H9 (cell line): Measurements from ENCODE around the gene PIEZO2. TPM values are rescaled to one million over a fixed set of nuclear protein-coding genes. Genes with fewer than 3 reads are reported as not detected.

Experiments
- DNase-seq: peaks from one replicate; pipeline ENCODE4 v3.0.0-alpha.2; 2017
- H2AFZ ChIP-seq: one replicate; pipeline ENCODE4 v1.6.1; 2013; ENCODE audit warnings: mild to moderate bottlenecking, low read length, control low read depth, moderate library complexity
- H2AK5ac ChIP-seq: 2 replicates; pipeline ENCODE4 v1.6.1; 2013; ENCODE audit warnings: low read length, control low read depth, mixed read lengths; ENCODE audit not compliant: insufficient read length
- H2BK120ac ChIP-seq: one replicate; pipeline ENCODE4 v1.6.1; 2013; ENCODE audit warnings: low read depth, mild to moderate bottlenecking, low read length, control low read depth, inconsistent platforms; ENCODE audit not compliant: poor library complexity, severe bottlenecking
- H2BK12ac ChIP-seq: 2 replicates; pipeline ENCODE4 v1.6.1; 2013; ENCODE audit warnings: low read length, control low read depth, mixed read lengths, low read depth; ENCODE audit not compliant: insufficient read length
- H2BK15ac ChIP-seq: 2 replicates; pipeline ENCODE4 v1.6.1; 2013; ENCODE audit warnings: low read depth, low read length, control low read depth
- H2BK20ac ChIP-seq: one replicate; pipeline ENCODE4 v1.6.1; 2013; ENCODE audit warnings: low read depth, mild to moderate bottlenecking, low read length, control low read depth, inconsistent platforms; ENCODE audit not compliant: poor library complexity, severe bottlenecking
- H2BK5ac ChIP-seq: 2 replicates; pipeline ENCODE4 v1.6.1; 2013; ENCODE audit warnings: low read length, control low read depth, mixed read lengths; ENCODE audit not compliant: insufficient read length
- H3K14ac ChIP-seq: 2 replicates; pipeline ENCODE4 v1.6.1; 2013; ENCODE audit warnings: low read length, control low read depth; ENCODE audit not compliant: insufficient read depth
- H3K18ac ChIP-seq: 2 replicates; pipeline ENCODE4 v1.6.1; 2013; ENCODE audit warnings: low read depth, mild to moderate bottlenecking, mixed read lengths, low read length, control low read depth; ENCODE audit not compliant: insufficient read length
- H3K23ac ChIP-seq: 2 replicates; pipeline ENCODE4 v1.6.1; 2013; ENCODE audit warnings: low read length, control low read depth, mixed read lengths, low read depth; ENCODE audit not compliant: insufficient read length
- H3K23me2 ChIP-seq: 2 replicates; pipeline ENCODE4 v1.6.1; 2013; ENCODE audit warnings: low read depth, mild to moderate bottlenecking, mixed read lengths, low read length, control low read depth; ENCODE audit not compliant: insufficient read length, poor library complexity, severe bottlenecking
- H3K27ac ChIP-seq: 2 replicates; pipeline ENCODE4 v1.5.1; 2013; ENCODE audit warnings: low read length, control low read depth, mixed read lengths, low read depth; ENCODE audit not compliant: insufficient read length
- H3K27me3 ChIP-seq: 2 replicates; pipeline ENCODE4 v1.6.1; 2013; ENCODE audit warnings: low read length, control low read depth, inconsistent platforms; ENCODE audit not compliant: insufficient read depth
- H3K4ac ChIP-seq: 2 replicates; pipeline ENCODE4 v1.6.1; 2013; ENCODE audit warnings: low read depth, mild to moderate bottlenecking, control low read depth, inconsistent platforms, low read length, moderate library complexity
- H3K4me1 ChIP-seq: 2 replicates; pipeline ENCODE4 v1.6.1; 2013; ENCODE audit warnings: low read length, control low read depth, inconsistent platforms; ENCODE audit not compliant: insufficient read depth
- H3K4me2 ChIP-seq: 2 replicates; pipeline ENCODE4 v1.6.1; 2013; ENCODE audit warnings: low read length, control low read depth, mixed read lengths; ENCODE audit not compliant: insufficient read length, insufficient read depth
- H3K56ac ChIP-seq: 2 replicates; pipeline ENCODE4 v1.6.1; 2013; ENCODE audit warnings: low read depth, mild to moderate bottlenecking, mixed read lengths, low read length, control low read depth; ENCODE audit not compliant: insufficient read length
- H3K79me1 ChIP-seq: 2 replicates; pipeline ENCODE4 v1.6.1; 2013; ENCODE audit warnings: low read depth, mild to moderate bottlenecking, moderate library complexity, low read length, control low read depth, inconsistent platforms; ENCODE audit not compliant: insufficient read depth, poor library complexity, severe bottlenecking
- H3K79me2 ChIP-seq: 2 replicates; pipeline ENCODE4 v1.6.1; 2013; ENCODE audit warnings: low read length, control low read depth, inconsistent platforms; ENCODE audit not compliant: insufficient read depth
- H3K9ac ChIP-seq: 2 replicates; pipeline ENCODE4 v1.6.1; 2013; ENCODE audit warnings: low read length, control low read depth, mixed read lengths; ENCODE audit not compliant: insufficient read length; ENCODE audit errors: extremely low read depth
- H3K9me3 ChIP-seq: one replicate; pipeline ENCODE4 v1.6.1; 2013; ENCODE audit warnings: low read depth, low read length, inconsistent platforms; ENCODE audit not compliant: control insufficient read depth
- H3T11ph ChIP-seq: one replicate; pipeline ENCODE4 v1.6.1; 2013; ENCODE audit warnings: mild to moderate bottlenecking, low read length, control low read depth, inconsistent platforms
- H4K20me1 ChIP-seq: one replicate; pipeline ENCODE4 v1.6.1; 2013; ENCODE audit not compliant: control insufficient read depth, insufficient read length, insufficient read depth
- H4K5ac ChIP-seq: 2 replicates; pipeline ENCODE4 v1.6.1; 2013; ENCODE audit warnings: low read depth, mild to moderate bottlenecking, mixed read lengths, low read length, control low read depth; ENCODE audit not compliant: insufficient read length
- H4K8ac ChIP-seq: replicated peaks from 2 replicates; pipeline ENCODE4 v1.6.1; 2013; ENCODE audit warnings: low read length, control low read depth, mixed read lengths, low read depth; ENCODE audit not compliant: insufficient read length
- H4K91ac ChIP-seq: 2 replicates; pipeline ENCODE4 v1.6.1; 2013; ENCODE audit warnings: low read depth, mild to moderate bottlenecking, moderate library complexity, mixed read lengths, low read length, control low read depth; ENCODE audit not compliant: insufficient read length
- H3K27ac Mint-ChIP-seq, 3 experiments: 2 replicates in 2 of 3; 3 replicates in 1 of 3; pipeline ENCODE4 v1.8.0; 2020 to 2021; ENCODE audit warnings: mixed read lengths in 3 of 3, mild to moderate bottlenecking in 1 of 3, moderate library complexity in 1 of 3
- H3K27me3 Mint-ChIP-seq: 2 replicates; pipeline ENCODE4 v1.8.0; 2021; ENCODE audit warnings: low read depth, mild to moderate bottlenecking, moderate library complexity, mixed read lengths
- H3K36me3 Mint-ChIP-seq, 3 experiments: 2 replicates in 2 of 3; 3 replicates in 1 of 3; pipeline ENCODE4 v1.8.0; 2020 to 2021; ENCODE audit warnings: low read depth in 3 of 3, mixed read lengths in 3 of 3; ENCODE audit not compliant: insufficient read depth in 1 of 3
- H3K4me1 Mint-ChIP-seq, 2 experiments: 2 replicates each; pipeline ENCODE4 v1.8.0; 2020; ENCODE audit warnings: mixed read lengths in 2 of 2
- H3K4me3 Mint-ChIP-seq, 2 experiments: 2 replicates in 1 of 2; 3 replicates in 1 of 2; pipeline ENCODE4 v1.8.0; 2020 to 2021; ENCODE audit warnings: mild to moderate bottlenecking in 2 of 2, mixed read lengths in 2 of 2, moderate library complexity in 1 of 2
- H3K9me3 Mint-ChIP-seq, 2 experiments: 2 replicates in 1 of 2; 3 replicates in 1 of 2; pipeline ENCODE4 v1.8.0; 2020; ENCODE audit warnings: mild to moderate bottlenecking in 2 of 2, mixed read lengths in 2 of 2, moderate library complexity in 1 of 2
- CTCF ChIP-seq: fragments of 200-600 bp; sonication (generic); conservative IDR thresholded peaks from 3 replicates; pipeline ENCODE4 v1.8.0; 2021; ENCODE audit warnings: antibody characterized with exemption, mild to moderate bottlenecking
- WGBS: extraction: QIAGEN DNeasy Blood & Tissue Kit; methylation state at CpG from one replicate; pipeline ENCODE4 v1.1.7; 2013; ENCODE audit warnings: missing lambda C conversion rate, low lambda C conversion rate, mixed read lengths; ENCODE audit not compliant: insufficient read length; ENCODE audit errors: extremely low coverage; 5-methylcytosine and 5-hydroxymethylcytosine counted together
- total RNA-seq: library from RNA; stranded (reverse); gene quantifications from 2 replicates; pipeline ENCODE4 v1.2.1, GENCODE V29; 2021

Gene PIEZO2
- total RNA-seq, 1 experiment from 2014 or later, result 3.9 TPM

DNA sequence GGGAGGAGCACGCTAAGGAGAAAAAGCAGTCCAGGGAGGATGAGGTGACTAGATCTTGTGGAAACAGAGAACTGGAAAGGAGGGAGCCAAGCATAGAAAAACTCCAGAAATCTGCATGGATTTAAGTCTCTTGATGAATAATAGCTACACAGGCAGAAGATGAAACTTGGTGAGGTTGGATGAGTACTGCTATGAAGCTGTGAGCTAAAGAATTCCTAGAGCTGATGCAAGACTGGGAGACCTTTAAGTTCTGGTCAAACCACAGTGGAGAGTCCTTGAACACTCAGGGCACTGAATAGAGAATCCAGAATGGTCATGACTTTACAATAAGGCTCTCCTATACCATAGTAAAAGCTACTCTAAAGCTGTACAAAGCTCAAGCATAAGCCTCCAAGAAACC lies 18.4 kb upstream of the PIEZO2 start:
- Mint-ChIP-seq H3K9me3 (no peaks in the 10 kb centered on the region; a peak in 1 of 5 replicates), H3K4me3 (no peak overlapping the region), H3K27ac (no peak overlapping the region), H3K36me3 (peaks cover 0 to 4% (median 0%) of the 10 kb centered on the region in 3 experiments; a peak in 1 of 7 replicates), H3K27me3 (peaks cover 66% of the 10 kb centered on the region), H3K4me1 (peaks cover 11 to 12% of the 10 kb centered on the region in 2 experiments)
- H3K27ac ChIP-seq, result no peak overlapping the region
- H3K23me2 ChIP-seq, result no peaks in the 10 kb centered on the region
- H3T11ph ChIP-seq, result no peak overlapping the region
- H3K23ac ChIP-seq, result no peak overlapping the region
- peaks cover 2% of the 10 kb centered on the region; the same call in 1 of the 2 replicates for H3K4me1 ChIP-seq
- H3K4me2 ChIP-seq, result no peak overlapping the region
- H3K18ac ChIP-seq, result no peak overlapping the region
- H4K20me1 ChIP-seq, result no peaks in the 10 kb centered on the region
- no peak overlapping the region for H3K9ac ChIP-seq
- H2BK15ac ChIP-seq, result no peak overlapping the region
- no peak overlapping the region for H2BK20ac ChIP-seq
- H2AK5ac ChIP-seq, result no peak overlapping the region
- no peak overlapping the region for H2AFZ ChIP-seq
- H3K4ac ChIP-seq, result no peak overlapping the region
- no peak overlapping the region for H4K8ac ChIP-seq
- H4K5ac ChIP-seq, result no peak overlapping the region
- no peak for DNase-seq
- no peaks in the 10 kb centered on the region for H3K79me1 ChIP-seq
- no peak overlapping the region for H3K14ac ChIP-seq
- H2BK120ac ChIP-seq, result no peak overlapping the region
- no CpG with 5 or more reads among the region's 1 CpG for WGBS
- H2BK12ac ChIP-seq, result no peak overlapping the region
- no peak overlapping the region for H2BK5ac ChIP-seq
- TF ChIP-seq CTCF, result no peak
- H4K91ac ChIP-seq, result no peak overlapping the region
- no peak overlapping the region for H3K56ac ChIP-seq
- H3K27me3 ChIP-seq, result peaks cover 2% of the 10 kb centered on the region; the same call in 1 of the 2 replicates
- no peaks in the 10 kb centered on the region for H3K79me2 ChIP-seq
- no peaks in the 10 kb centered on the region for H3K9me3 ChIP-seq
